GM19463 (cell line): ENCODE results near the gene ADAM22.

Source experiments
- ATAC-seq: cut with Tn5 transposase; IDR thresholded peaks from one replicate; pipeline ENCODE4 v1.9.1; 2021; ENCODE audit warnings: mild to moderate bottlenecking, moderate library complexity; ENCODE audit not compliant: unreplicated experiment

The ADAM22 gene

GRCh38 chr7:88037050-88037449 is 103.0 kb downstream of the ADAM22 start:
- no peak for ATAC-seq

DNA sequence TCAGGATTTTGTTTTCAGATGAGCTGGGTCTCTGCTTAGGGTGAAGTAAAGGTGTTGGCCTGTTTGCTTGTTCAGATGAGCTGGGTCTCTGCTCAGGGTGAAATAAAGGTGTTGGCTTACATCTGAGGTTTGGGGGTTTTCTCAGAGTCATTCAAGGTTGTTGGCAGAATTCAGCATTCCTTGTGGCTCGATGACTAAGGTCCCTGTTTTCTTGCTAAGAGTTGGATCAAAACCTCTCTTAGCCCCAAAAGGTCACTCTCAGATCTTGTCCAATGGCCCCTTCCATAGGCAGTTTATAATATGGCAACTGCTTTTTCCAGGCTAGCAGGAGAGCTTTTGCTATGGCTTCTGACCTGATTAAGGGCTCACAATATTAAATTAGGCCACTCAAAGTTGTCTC is 106.6 kb downstream of the ADAM22 start:
- no peak for ATAC-seq

DNA sequence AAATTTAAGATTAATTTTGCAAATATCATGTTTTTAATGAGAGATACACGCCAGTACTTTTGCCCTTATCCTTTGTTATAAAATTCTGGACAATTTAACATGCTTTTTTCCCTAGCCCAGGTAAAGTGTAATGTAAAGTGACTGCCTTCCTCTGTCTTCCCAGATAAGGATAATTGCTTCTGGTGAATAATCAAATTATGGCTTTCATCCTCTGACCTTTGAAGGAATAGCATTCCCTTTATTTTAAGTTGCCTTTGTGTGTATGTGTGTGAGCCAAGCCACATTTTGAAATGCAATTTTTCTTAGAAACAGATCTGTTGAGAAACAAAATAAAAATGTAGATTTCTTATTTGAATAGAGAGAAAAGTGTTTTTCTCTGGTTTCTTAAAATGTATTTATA is 107.5 kb downstream of the ADAM22 start:
- ATAC-seq = no peak

DNA sequence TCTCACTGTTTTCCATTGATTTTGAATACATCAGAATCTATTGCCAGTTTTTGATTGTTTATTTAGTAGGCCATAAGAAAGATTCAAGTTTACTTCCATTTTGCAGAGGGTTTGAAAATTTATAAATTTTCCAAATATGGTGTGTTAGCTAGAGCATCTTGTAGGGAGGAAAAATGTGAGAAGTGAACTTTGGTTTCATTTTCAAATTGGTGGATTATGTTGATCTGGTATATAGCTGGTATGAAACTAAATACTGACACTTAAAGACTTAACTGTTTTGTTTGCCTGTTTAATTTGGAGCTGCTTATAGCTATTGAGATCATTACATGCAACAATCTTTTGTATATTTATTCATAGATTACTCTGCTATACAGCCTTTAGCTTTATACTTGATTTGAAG is 108.1 kb downstream of the ADAM22 start:
- ATAC-seq = peak; percentile 31

GRCh38 chr7:88042803-88043202 is 108.8 kb downstream of the ADAM22 start:
- no peak for ATAC-seq

- no peak for ATAC-seq
Measured at GRCh38 chr7:88044069-88044468, 110.0 kb downstream of the ADAM22 start.

DNA sequence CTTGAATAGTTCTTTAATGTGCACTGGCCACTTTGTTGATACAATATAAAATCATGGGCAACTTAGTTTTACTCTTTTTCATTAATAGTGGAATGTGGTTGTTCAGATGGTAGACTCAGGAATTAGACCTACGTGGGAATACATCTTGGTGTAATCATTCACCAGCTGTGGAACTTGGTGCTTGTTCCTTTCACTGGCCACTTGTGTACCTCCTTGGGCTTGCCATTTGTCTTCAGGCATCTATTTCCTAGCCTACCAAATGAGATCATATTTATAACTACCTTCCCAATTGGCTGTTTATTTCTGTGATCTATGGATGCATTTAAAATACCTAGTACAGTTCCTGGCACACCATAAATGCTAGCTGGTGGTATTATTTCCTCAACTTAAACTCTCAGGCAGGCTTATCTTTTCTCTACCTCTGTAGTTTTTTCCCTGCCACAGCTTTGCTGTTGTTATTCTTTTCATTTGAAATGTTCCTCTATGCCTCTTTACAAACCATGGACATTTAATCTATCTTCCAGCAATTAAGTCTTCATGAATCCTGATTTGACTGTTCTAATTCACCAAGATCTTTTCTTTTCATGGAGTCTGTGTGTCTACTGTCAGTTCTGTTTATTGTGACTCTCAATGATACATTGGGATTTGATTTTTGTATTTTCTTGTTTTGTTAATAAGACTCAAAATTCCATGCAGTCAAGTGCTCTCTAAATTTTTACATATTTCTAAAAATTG is 113.0 kb downstream of the ADAM22 start:
- ATAC-seq = no peak

GRCh38 chr7:88057655-88058054 is 123.6 kb downstream of the ADAM22 start:
- ATAC-seq = no peak

DNA sequence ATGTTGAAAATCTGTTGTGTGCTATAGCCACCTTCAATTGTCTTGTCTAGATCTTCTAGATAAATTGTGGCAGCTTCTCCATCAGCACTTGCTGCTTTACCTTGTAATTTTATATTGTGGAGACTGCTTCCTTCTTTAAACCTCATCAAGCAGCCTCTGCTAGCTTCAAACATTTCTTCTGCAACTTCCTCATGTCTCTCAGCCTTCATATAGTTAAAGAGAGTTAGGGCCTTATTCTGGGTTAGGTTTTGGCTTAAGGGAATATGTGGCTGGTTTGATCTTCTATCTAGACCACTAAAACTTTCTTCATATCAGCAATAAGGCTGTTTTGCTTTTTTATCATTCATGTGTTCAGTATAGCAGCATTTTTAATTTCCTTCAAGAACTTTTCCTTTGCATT is 128.2 kb downstream of the ADAM22 start:
- ATAC-seq = no peak

DNA sequence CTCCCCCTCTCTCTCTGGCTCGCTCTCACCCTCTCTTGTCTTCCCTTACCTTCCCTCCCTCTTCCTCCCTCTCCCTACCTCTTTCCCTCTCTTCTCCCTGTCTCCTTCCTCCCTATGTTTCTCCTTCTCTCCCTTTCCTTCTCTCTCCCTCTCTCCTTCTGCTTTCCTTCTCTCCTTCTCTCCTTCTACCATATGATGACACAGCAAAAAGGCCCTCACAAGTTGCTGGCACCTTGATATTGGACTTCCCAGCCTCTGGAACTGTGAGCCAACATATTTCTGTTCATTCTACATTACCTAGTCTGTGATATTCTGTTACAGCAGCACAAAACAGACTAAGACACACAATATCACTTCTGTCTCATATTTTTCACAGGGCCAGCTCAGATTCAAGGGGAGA is 135.0 kb downstream of the ADAM22 start:
- no peak for ATAC-seq

DNA sequence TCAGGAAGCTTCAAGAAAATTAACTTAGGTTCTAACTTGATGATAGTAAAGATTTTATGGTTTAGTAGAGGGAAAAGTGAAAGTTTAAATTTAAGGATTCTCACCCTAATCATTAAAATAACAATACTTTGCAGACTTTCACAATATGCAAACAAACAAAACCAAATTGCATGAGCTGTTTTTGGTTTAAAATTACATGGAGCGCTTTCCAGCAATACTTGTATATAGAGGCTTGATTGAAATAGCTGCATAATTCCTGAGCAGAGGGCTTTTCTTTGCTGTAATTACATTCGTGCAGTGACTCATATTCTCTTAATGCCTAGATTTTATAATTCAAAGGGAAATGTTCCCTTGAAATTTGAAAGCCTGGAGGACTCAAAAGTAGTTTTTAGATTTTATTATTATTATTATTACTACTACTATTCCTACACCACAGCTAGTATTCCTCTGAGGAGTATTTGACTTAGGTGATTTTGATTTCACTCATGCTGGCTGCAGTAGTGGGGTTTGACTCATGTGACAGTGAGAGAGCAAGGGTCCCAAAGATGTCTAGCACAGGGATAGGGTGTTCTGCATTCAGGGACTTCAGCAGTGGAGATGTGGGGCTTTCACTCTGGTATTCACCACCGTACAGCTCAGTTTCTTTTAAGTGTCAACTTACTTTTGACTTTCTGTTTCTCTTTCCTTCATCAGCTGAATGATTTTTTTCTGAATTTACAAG is 138.1 kb downstream of the ADAM22 start:
- peak; percentile 82 for ATAC-seq

- no peak for ATAC-seq
Measured at GRCh38 chr7:88072715-88073055, 138.6 kb downstream of the ADAM22 start.

DNA sequence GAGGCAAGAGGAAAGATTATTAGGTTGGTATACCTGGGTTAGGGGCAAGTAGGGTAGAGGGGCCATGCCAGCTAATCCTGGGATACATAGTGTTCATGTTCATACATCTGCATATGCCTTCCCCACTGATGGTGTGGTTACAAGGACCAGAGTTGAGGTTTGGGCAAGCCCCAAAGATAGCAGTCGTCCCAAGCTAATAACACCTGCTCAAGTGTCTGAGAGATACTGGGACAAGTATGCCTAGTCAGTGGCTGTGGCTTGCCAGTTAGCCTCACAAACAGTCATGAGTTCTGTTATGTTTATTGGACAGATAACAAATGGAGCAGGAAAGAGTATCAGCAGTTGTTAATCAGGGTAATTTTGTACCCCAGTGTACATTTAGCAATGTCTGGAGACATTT is 139.6 kb downstream of the ADAM22 start:
- ATAC-seq = peak; percentile 41

DNA sequence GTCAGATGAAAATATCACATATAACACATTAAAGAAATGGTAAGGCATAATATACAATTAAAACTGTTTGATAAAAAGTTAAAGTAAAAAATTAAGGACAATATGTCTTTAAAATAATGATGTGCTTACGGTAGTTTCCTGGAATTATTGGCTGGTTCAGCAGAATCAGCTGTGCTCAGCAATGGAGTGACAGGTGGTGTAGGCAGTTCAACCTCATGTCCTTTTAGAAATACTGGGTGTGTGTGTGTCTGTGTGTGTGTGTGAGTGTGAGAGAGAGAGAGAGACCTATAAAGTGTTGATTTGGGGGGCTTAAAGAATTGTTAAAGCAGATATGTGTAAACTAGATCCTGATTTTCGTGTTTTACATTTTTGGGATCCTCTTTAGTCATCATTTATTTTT is 141.2 kb downstream of the ADAM22 start:
- no peak for ATAC-seq

GRCh38 chr7:88083883-88084282 is 149.8 kb downstream of the ADAM22 start:
- no peak for ATAC-seq

DNA sequence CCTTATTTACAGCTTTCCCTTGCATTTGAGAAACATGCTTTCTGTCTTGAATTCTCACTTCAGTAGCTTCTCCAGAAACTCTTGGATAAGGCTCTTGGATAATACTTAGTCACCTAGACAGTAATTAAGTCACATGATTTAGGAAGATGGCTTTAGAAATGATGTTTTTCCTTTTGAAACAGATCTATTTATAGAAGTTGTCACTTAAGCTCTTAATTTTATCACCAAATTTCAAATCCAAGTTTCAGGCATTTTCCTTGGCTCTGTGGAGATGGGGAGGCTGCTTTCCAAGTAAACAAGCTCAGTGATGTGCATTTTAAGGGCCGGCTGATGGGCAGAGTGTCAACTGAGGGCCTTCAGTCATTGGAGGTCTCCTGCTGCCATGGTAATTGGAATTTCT is 155.5 kb downstream of the ADAM22 start:
- ATAC-seq = no peak

DNA sequence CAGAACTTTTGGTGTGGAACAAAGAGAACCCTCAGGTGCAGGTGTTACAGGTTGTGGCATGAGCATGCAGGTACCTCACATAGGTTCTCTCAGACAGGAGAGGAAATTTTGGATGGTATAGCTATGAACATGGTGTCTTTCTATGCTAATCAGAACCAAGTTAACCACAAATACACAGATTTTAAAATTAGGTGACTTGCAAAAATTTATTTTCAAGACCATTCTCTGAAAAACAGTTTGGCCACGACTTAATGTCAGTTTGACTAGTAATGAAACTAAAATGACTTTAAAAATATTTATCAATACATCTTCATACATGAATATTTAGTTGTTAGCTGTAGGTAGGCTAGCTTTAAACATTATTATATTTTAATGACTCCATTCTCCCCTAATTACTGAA is 156.2 kb downstream of the ADAM22 start:
- no peak for ATAC-seq

DNA sequence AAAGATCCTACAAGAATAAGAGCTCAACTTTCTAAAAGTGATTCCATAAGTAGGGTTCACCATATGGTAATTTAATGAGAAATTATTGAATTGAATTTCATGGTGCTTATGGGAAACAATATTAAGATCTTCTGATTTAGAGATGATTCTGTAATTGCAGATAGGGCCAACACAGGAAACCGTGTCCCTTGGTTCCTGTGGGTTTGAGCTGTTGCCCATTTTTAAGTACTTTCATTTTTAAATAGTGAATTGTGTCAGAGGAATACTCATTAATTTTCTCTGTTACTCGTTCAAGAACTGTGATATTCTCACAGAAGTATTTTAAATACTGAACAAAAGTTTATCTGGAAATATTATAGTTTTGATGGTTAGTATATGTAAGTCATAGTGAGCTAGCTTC is 156.6 kb downstream of the ADAM22 start:
- ATAC-seq = peak; percentile 74

DNA sequence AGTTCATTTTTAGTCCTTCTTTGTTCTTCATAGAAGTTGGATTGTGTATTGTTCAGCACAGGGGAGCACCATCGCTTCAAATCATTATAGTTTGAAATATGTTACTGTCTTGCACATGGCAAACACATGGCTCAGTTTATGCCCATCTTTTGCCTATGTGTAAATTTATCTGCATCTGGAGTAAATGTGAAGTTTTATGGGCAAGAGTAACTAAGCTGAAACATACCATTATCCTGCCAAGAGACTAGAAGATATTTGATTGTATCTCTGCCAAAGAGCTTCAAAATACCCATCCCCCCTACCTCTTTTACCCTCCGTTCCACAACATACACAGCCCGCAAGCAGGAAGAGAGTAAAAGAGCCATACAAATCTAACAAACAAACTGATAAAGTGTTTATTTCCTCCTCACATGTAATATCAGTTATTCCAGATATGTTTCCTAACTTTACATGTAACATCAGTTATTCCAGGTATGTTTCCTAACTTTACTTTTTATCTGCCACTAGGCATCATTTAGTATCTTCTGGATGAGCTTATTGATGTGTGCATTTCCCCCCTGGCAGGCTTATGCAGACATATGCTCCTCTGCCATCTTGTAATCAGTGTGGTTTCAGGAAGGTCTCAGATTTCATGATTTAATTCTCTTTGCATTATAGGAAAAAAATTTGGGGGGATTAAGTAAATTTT is 158.1 kb downstream of the ADAM22 start:
- no peak for ATAC-seq

GRCh38 chr7:88092676-88092999 is 158.6 kb downstream of the ADAM22 start:
- no peak for ATAC-seq

GRCh38 chr7:88101769-88102168 is 167.7 kb downstream of the ADAM22 start:
- no peak for ATAC-seq

DNA sequence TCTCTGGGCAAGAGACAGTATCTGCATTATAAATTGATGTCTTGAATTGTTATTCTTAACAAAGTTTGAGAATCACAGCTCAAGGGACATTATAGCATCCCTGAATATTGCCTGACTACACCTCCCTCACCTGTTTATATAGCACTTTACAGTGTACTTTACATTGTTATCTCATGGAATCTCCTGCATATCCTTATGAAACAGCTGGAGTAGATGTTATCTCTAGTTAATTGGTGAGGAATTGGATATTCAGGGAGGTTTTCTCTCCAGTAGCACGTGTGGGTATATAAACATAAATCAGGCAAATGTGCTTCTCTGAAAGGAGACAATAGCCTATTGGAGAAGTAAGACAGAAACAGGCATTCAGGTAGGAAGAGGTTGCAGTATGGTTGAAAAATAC is 168.6 kb downstream of the ADAM22 start:
- no peak for ATAC-seq
